Upper lobe of left lung (tissue), 6 donors: ENCODE data around the gene HKDC1. TPM values are rescaled to one million over a fixed set of nuclear protein-coding genes. Genes with fewer than 3 reads are reported as not detected.
A peak's percentile ranks its signal among the peaks of the same experiment; 100 is the strongest.

Experiments
- ATAC-seq, 2 donors: fragments of 200-7000 bp; cut with Tn5 transposase; one replicate each; pipeline ENCODE4 v1.9.1; 2022; ENCODE audit warnings: mild to moderate bottlenecking in 2 of 2, moderate library complexity in 2 of 2; ENCODE audit not compliant: low FRiP score in 2 of 2
- DNase-seq, 2 donors: peaks; one replicate each; pipeline ENCODE4 v3.0.0-alpha.2; 2019 to 2020
- H3K27ac ChIP-seq, 4 donors: fragments of 200-600 bp; sonication (generic); one replicate each; pipeline ENCODE4 v1.5.1; 2016 to 2019
- H3K27me3 ChIP-seq, 4 donors: fragments of 200-600 bp; sonication (generic); one replicate each; pipeline ENCODE4 v1.5.1; 2017 to 2019
- H3K36me3 ChIP-seq, 4 donors: fragments of 200-600 bp; sonication (generic); one replicate each; pipeline ENCODE4 v1.5.1; 2016 to 2019
- H3K4me1 ChIP-seq, 4 donors: fragments of 200-600 bp; sonication (generic); one replicate each; pipeline ENCODE4 v1.5.1; 2018 to 2019
- H3K4me3 ChIP-seq, 4 donors: fragments of 200-600 bp; sonication (generic); one replicate each; pipeline ENCODE4 v1.5.1; 2017 to 2019; ENCODE audit warnings: mild to moderate bottlenecking in 2 of 4, moderate library complexity in 1 of 4
- H3K9me3 ChIP-seq, 4 donors: fragments of 200-600 bp; sonication (generic); one replicate each; pipeline ENCODE4 v1.5.1; 2018 to 2019
- CTCF ChIP-seq, 6 experiments: fragments of 450-650 bp in 4 of 6; fragments of 200-600 bp in 2 of 6; sonication (generic) in 2 of 6; IDR thresholded peaks; one replicate each; pipeline ENCODE4 v1.5.1; 2016 to 2019; ENCODE audit warnings: antibody characterized with exemption in 6 of 6
- EP300 ChIP-seq, 4 donors: sonication (generic); formaldehyde crosslinking; IDR thresholded peaks; one replicate each; pipeline ENCODE4 v1.5.1; 2017; ENCODE audit warnings: antibody characterized with exemption in 4 of 4, control low read depth in 2 of 4
- POLR2A ChIP-seq, 4 donors: fragments of 450-650 bp; IDR thresholded peaks; one replicate each; pipeline ENCODE4 v1.5.1; 2016 to 2017; ENCODE audit warnings: antibody characterized with exemption in 4 of 4, mild to moderate bottlenecking in 2 of 4
- POLR2AphosphoS5 ChIP-seq, 2 donors: sonication (generic); formaldehyde crosslinking; IDR thresholded peaks; one replicate each; pipeline ENCODE4 v1.5.1; 2017; ENCODE audit warnings: antibody characterized with exemption in 2 of 2
- WGBS, 2 donors: methylation state at CpG; one replicate each; pipeline ENCODE4 v1.1.5; 2017 to 2018; 5-methylcytosine and 5-hydroxymethylcytosine counted together
- total RNA-seq, 6 donors: library from RNA; depleted of rRNA in 4 of 6; stranded (reverse); fragments of >200 nt in 4 of 6; gene quantifications; one replicate each; pipeline versions ENCODE4 v1.1.0 to v1.2.1, GENCODE V29; 2016 to 2021
- donor health status: DM: no; HTN: no; CAD: no; lungs with moderate emphysema.
- donor health status: DM: no; HTN: yes; CAD: no; lungs with severe emphysema.

Gene HKDC1
- total RNA-seq, 6 donors from 2014 or later, result 3.2 to 12.6 (median 7.5) TPM

DNA sequence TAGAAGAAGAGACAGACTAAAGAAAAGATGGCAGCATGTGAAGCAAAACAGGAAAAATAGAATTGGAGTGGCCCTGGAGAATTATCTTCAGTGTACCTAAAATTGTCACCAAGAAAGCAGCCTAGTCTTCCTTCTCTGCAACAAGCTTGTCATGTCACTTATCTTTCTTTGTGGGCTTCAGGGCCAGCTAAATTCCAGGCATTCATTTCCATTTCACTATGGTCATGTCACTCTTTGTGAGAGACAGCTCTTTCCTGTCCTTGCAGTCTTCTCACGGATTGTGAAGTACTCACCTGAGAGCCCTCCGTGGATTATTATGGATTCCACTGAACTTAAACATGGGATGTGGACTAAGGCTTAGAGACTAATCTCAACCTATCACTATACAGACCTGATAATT, 9.0 kb upstream of the HKDC1 start:
- WGBS, 2 donors, result 55 to 65% methylated on average over 2 of the region's 2 CpGs
- Histone ChIP-seq H3K36me3 (peaks cover 6 to 33% (median 29%) of the 10 kb centered on the region in 4 donors), H3K27me3 (no peaks in the 10 kb centered on the region), H3K9me3 (no peaks in the 10 kb centered on the region), H3K4me1 (peaks cover 3 to 18% (median 12%) of the 10 kb centered on the region in 4 donors), H3K27ac (no peak overlapping the region), H3K4me3 (no peak overlapping the region)
- DNase-seq (no peak), ATAC-seq (no peak)
- TF ChIP-seq EP300 (IDR thresholded peaks at IDR 0.05) (no peak), CTCF (IDR thresholded peaks at IDR 0.05) (no peak), POLR2AphosphoS5 (IDR thresholded peaks at IDR 0.05) (no peak), POLR2A (IDR thresholded peaks at IDR 0.05) (no peak)

DNA sequence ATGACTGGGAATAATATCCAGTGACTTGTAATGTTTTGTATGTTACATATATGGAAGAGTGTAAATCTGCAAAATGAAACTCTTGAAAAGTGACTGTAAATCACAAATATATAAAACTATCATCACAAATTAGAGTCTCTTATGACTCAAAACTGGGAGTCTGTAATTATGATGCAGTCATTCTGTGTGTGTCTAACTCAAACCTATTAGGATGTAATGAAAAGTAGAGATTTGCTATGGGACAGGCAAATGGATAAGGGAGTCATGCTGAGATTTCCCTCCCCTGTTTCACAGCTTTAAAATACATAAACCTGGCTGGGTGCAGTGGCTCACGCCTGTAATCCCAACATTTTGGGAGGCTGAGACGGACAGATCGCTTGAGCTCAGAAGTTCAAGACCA, 8.6 kb upstream of the HKDC1 start:
- no peak overlapping the region for H3K27ac ChIP-seq
- H3K9me3 ChIP-seq, result no peaks in the 10 kb centered on the region
- 85 to 86% methylated on average over 3 of the region's 3 CpGs for WGBS, 2 donors
- H3K4me3 ChIP-seq, result no peak overlapping the region
- H3K27me3 ChIP-seq, result no peaks in the 10 kb centered on the region
- DNase-seq, result no peak
- ATAC-seq, result no peak
- H3K4me1 ChIP-seq, result peaks cover 3 to 18% (median 13%) of the 10 kb centered on the region in 4 donors
- TF ChIP-seq EP300 (IDR thresholded peaks at IDR 0.05), result no peak
- H3K36me3 ChIP-seq, result peaks cover 6 to 29% (median 25%) of the 10 kb centered on the region in 4 donors

DNA sequence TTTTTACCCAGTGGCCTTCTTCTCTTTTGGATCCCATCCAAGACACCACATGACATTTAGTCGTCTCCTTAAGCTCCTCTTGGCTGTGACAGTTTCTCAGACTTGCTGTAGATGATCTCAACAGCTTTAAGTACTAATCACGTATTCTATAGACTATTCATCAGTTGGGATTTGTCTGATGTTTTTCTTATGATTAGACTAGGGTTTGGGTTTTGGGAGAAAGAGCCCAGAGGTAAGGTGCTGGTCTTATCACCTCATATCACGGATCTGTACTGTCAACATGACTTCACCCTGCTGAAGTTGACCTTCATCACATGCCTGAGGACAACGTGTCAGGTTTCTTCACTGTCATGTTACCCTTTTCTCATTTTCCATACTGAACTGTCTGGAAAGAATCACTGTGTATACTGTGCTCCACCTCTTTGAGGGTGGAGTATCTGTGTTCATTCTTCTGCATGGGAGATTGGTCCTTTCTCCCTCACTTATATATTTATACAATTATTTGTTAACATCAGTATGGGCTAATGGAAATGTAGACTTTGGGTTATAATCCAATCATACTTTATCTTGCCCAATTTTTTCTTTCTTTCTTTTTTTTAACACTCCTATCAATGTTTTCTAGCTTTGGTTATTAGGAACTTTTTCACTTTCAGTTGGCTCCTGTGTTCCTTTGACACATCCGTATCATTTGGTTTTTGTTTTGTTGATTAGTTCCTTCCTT, 6.4 kb upstream of the HKDC1 start:
- TF ChIP-seq EP300 (IDR thresholded peaks at IDR 0.05), result no peak
- no peak for TF ChIP-seq CTCF (IDR thresholded peaks at IDR 0.05)
- no peak for TF ChIP-seq POLR2A (IDR thresholded peaks at IDR 0.05)
- no peak for TF ChIP-seq POLR2AphosphoS5 (IDR thresholded peaks at IDR 0.05)
- WGBS, 2 donors, result 55 to 61% methylated on average over 5 of the region's 5 CpGs

GRCh38 chr10:69214666-69215131, 5.4 kb upstream of the HKDC1 start:
- WGBS, 2 donors, result 74 to 78% methylated on average over 6 of the region's 6 CpGs
- Histone ChIP-seq H3K4me1 (peaks cover 3 to 26% (median 13%) of the 10 kb centered on the region in 4 donors), H3K36me3 (no peaks in the 10 kb centered on the region), H3K27ac (peak overlapping the region in 1 of 4 donors; percentile 32), H3K4me3 (no peak overlapping the region), H3K9me3 (no peaks in the 10 kb centered on the region), H3K27me3 (no peaks in the 10 kb centered on the region)
- ATAC-seq, result peak in 1 of 2 donors; percentile 17
- peak in 1 of 2 donors; percentile 45 for TF ChIP-seq POLR2AphosphoS5 (IDR thresholded peaks at IDR 0.05)
- no peak for TF ChIP-seq CTCF (IDR thresholded peaks at IDR 0.05)
- no peak for TF ChIP-seq POLR2A (IDR thresholded peaks at IDR 0.05)
- no peak for TF ChIP-seq EP300 (IDR thresholded peaks at IDR 0.05)
- no peak for DNase-seq

More for the DNA sequence above, 6.4 kb upstream of the HKDC1 start:
- DNase-seq (no peak), ATAC-seq (no peak)
- H3K9me3 ChIP-seq, result no peaks in the 10 kb centered on the region
- no peak overlapping the region for H3K4me3 ChIP-seq
- peaks cover 3 to 26% (median 13%) of the 10 kb centered on the region in 4 donors for H3K4me1 ChIP-seq
- no peaks in the 10 kb centered on the region for H3K27me3 ChIP-seq
- H3K36me3 ChIP-seq, result peaks cover under 1 to 7% (median 4%) of the 10 kb centered on the region in 4 donors
- H3K27ac ChIP-seq, result no peak overlapping the region

DNA sequence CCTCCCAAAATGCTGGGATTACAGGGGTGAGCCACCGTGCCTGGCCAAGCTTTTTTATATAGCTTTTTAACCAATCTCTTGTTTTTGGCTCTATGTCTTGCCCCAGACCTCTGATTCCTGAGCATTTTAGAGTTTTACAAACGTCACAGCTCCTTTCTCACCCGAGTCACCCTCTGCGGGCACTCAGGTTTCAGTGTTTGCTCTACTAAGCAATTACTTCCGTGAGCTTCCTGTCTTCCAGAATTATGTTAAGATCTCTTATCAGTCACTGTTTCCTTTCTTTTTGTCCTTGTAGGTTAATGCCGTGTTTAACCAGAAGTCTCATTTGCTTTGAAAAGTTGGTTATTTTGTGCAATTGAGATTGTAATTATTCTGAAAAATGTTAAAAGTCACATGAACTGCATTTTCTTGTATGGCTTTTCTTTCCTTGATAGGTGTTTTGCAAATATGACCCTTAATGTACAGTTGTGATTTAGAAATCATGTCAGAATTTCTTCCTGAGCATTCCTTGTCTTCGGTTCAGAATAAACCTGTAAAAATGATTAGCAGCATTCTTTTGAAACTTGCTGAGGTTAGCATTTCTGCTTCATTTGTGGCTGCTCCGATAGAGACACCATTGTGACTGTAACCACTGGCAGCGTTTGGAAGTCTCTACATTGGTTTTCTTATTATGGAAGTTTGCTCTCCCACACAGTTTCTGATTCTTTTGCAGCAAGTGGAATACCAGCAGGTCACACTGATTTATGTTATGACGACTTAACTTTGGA, 4.5 kb upstream of the HKDC1 start:
- no peak for TF ChIP-seq POLR2AphosphoS5 (IDR thresholded peaks at IDR 0.05)
- Histone ChIP-seq H3K27me3 (no peaks in the 10 kb centered on the region), H3K36me3 (no peaks in the 10 kb centered on the region), H3K4me3 (no peak overlapping the region), H3K27ac (peak overlapping the region in 2 of 4 donors; percentile 32 to 52), H3K9me3 (no peaks in the 10 kb centered on the region), H3K4me1 (peaks cover 3 to 26% (median 13%) of the 10 kb centered on the region in 4 donors)
- DNase-seq (no peak), ATAC-seq (no peak)
- 17 to 26% methylated on average over 10 of the region's 10 CpGs for WGBS, 2 donors
